ENCODE results near the gene VEGFA.

GRCh38 chr6:43819958-43820357, 49.9 kb downstream of the VEGFA start:
- no peak for TF ChIP-seq POLR2A (IDR thresholded peaks at IDR 0.05)
- TF ChIP-seq, protein P1, sequence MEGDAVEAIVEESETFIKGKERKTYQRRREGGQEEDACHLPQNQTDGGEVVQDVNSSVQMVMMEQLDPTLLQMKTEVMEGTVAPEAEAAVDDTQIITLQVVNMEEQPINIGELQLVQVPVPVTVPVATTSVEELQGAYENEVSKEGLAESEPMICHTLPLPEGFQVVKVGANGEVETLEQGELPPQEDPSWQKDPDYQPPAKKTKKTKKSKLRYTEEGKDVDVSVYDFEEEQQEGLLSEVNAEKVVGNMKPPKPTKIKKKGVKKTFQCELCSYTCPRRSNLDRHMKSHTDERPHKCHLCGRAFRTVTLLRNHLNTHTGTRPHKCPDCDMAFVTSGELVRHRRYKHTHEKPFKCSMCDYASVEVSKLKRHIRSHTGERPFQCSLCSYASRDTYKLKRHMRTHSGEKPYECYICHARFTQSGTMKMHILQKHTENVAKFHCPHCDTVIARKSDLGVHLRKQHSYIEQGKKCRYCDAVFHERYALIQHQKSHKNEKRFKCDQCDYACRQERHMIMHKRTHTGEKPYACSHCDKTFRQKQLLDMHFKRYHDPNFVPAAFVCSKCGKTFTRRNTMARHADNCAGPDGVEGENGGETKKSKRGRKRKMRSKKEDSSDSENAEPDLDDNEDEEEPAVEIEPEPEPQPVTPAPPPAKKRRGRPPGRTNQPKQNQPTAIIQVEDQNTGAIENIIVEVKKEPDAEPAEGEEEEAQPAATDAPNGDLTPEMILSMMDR (IDR thresholded peaks at IDR 0.05): no peak
- TF ChIP-seq POLR2AphosphoS5 (IDR thresholded peaks at IDR 0.05): no peak
